HG03342 (cell line): ENCODE measurements around the gene ZNF101.
"Not testable (repeated sequence)": the region's sequence is repeated elsewhere in the genome, so short reads cannot be mapped to it uniquely, and the experiment has no call there.

ENCODE experiments used
- ATAC-seq: cut with Tn5 transposase; IDR thresholded peaks from one replicate; pipeline ENCODE4 v1.9.1; 2021; ENCODE audit warnings: mild to moderate bottlenecking, moderate library complexity; ENCODE audit not compliant: unreplicated experiment

The ZNF101 gene

DNA sequence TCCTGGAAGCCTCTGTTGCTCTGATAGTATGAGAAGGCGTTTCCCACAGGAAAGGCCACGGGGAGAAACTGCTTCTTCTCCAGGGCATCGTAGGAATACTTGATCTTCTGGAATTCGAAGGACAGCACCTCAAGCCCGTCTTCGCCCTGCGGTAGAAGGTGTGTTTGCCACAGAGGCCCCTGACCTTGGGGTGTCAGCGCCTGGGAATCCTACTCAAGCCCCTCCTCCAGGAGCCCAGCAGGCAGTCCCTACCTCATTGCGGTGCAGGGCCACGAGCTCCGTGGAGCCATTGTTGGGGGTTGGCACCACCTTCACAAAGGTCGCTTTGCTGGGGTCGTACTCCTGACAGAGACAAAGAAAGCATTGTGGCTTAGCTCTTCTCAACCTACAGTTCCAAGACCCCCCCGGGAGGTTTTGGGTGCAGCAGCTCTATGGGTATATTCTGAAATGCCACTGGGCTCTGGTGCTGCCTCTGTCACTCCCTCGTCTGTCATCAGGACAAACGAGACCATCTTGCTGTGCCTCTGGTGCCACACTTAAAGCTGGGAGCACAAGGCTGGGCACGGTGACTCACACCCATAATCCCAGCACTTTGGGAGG is 8.9 kb upstream of the ZNF101 start:
- no peak for ATAC-seq

DNA sequence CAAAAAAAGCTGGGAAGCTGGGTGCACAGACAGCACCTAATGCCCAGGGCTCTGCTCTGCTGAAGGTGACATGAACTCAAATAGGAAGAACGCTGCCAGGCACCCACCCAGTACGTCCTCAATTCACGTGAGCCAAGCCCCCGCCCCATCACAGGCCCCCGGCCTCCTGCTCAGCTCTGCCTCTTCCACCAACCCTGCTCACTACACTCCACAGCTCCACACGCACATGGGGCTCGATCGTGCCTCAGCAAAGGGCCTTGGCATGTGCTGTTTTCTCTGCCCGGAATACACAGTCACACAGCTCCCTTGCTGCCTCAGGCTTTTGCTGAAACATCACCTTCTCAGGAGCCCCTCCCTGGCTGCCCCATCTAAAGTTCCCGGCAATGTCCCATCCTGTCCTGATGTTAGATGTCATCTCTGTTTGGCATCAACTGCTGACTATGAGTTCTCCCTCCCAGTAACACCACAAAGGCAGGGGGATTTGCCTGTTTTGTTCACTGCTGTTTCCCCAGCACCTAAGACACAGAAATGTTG is 7.4 kb upstream of the ZNF101 start:
- ATAC-seq, result no peak

DNA sequence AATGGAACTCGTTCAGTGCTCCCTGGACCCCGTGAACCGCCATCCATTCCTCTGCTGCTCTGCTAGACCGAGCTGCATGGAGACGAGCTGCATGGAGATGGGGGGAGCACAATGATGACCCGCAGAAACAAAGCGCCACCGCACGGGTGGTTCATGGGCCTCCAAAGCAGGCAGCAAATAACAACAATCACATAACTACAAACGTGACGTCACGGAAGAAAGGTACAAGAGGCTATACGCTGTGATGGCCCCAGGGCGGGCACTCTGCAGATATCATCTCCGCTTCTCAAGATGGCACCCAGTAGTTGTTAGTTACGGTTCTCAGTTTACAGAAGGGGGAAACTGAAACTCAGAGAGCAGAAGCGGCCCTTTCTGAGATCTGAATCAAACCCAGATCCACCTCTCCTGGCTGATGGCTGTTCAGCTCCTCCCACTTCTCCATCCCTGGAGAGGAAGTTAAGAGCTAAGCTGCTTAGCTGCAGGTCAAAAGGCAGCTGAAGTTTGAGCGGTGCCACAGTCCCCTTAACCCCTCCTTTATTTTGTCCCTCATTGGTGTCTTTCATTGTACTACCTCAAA is 6.9 kb upstream of the ZNF101 start:
- ATAC-seq, result peak; percentile 39

DNA sequence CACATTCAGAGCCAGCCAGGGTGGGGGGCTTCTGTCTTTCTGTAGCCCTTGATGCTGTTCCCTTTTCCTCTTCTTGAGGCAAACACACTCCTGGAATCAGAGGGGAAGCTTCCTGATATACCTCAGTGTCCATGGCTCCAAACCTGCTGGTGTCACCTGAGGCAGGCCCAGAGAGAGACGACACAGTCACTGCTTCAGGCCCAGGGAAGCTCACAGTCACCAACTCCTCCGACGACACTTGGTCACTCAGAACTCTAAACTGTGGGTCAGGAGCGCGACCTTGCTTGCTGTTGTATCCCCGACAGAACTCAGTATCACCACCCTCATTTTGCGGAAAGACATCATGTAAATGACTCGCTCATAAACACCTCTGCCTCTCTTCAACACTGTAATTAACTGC is 6.3 kb upstream of the ZNF101 start:
- ATAC-seq, result no peak

DNA sequence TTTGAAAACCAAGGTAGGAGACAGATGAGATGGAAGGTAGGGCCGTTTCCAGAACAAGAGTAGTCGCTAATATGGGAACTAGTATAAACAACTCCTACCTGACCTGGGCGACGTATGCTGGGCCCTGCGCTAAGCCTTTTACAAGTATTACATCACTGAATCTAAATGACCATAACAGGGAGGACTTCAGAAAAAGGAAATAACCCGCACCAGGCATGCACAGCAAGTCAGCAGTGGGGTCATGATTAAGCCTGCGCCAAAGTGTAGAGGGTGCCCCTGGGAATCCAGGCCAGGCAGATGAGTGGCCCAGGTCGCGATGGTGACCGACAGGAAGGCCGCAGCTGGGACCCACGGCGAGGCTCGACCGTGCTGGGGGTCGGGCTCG is 5.8 kb upstream of the ZNF101 start:
- ATAC-seq, result peak; percentile 3

DNA sequence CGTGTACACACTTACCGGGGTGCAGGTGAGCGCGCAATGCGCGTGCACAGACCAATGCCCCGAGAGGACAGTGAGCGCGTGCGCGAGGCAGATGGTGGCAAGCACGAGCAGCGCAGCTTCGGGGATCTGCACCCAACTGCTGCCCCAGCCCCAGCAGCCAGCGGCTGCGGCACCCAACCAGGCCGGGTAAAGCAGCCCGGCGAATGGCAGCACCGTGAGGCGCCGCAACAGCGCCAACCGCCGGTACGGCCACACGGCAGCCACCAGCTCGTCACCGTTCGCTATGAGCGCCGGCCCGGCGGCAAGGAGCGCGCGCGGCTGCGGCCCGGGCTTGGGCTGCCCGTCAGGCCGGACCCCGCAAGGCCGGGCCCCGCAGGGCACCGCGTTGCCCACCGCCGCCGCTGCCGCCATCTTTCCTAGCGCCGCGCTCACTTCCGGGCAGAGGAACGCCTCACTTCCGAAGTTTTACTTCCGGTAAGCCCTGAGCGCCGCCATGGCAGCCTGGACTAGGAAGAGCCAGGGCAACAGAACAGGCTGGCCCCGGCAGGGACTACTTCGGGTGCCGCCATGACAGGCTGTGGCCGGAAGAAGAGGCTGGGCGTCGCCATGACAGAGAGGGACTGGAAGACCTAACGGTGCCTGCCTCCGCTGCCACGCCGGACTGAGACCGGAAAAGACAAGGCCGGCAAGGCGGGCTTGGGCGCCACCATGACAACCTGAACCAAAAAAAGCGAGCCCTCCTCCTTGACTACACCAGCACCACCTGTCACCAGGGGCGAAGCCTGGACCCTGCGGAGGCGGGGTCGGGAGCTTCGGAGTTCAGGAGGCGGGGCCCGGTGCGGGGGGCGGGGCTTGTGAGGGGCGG is 5.2 kb upstream of the ZNF101 start, which contains the start of gene ATP13A1:
Gene ATP13A1, minus strand, starts transcription at position 421 of the 865 bp plus-strand sequence. Its CDS starts 10 bp downstream, at position 411.
- peak; percentile 55 for ATAC-seq

DNA sequence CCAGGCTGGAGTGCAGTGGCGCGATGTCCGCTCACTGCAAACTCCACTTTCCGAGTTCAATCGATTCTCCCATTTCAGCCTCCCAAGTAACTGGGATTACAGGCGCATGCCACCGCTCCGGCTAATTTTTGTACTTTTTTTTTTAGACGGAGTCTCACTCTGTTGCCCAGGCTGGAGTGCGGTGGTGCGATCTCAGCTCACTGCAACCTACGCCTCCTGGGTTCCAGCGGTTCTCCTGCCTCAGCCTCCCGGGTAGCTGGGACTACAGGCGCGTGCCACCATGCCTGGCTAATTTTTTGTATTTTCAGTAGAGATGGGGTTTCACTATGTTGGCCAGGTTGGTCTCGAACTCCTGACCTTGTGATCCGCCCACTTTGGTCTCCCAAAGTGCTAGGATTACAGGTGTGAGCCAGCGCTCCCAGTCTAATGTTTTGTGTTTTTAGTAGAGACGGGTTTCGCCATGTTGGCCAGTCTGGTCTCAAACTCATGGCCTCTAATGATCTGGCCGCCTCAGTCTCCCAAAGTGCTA is 3.2 kb upstream of the ZNF101 start:
- ATAC-seq, result not testable (repeated sequence)

DNA sequence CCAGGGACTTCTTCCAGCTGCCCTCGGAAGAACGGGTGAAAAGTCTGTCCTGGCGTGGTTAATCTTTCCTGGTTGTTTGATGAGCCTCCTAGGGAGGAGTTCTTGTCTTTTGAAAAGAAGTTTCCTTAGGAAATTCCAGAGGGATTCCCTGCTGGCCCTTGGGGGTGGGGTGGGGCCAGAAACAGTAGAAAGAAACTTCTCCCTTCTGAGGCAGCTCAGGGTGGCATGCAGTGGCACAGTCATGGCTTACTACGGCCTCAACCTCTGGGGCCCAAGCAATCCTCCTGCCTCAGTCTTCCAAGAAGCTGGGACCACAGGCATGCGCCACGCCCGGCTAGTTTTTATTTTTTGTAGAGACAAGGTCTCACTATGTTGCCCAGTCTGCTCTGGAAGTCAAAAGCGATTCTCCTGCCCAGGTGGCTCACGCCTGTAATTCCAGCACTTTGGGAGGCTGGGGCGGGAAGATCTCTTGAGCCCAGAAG is 1.5 kb downstream of the ZNF101 start:
- no peak for ATAC-seq

DNA sequence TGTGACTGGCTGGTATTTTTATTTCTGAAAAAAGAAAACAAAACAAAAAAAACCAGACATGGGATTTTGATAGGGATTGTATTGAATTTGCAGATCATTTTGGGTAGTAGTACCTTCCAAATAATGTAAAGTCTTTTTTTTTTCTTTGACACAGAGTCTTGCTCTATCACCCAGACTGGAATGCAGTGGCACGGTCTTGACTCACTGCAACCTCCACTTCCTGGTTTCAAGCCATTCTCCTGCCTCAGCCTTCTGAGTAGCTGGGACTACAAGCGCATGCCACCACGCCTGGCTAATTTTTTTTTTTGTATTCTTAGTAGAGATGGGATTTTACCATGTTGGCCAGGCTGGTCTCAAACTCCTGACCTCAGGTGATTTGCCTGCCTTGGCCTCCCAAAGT is 4.2 kb downstream of the ZNF101 start:
- ATAC-seq, result no peak

DNA sequence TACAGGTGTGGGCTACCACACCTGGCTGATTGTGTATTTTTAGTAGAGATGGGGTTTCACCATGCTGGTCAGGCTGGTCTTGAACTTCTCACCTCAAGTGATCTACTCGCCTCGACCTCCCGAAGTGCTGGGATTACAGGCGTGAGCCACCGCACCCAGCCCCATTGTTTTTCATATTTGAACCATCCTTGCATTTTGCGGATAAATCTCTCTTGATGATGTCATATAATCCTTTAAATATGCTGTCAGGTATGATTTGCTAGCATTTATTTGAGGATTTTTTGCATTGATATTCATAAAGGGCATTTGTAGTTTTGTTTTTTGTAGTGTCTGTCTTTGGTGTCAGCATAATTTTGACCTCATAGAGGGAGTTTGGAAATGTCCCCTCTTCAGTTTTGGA is 5.7 kb downstream of the ZNF101 start:
- ATAC-seq, result no peak

DNA sequence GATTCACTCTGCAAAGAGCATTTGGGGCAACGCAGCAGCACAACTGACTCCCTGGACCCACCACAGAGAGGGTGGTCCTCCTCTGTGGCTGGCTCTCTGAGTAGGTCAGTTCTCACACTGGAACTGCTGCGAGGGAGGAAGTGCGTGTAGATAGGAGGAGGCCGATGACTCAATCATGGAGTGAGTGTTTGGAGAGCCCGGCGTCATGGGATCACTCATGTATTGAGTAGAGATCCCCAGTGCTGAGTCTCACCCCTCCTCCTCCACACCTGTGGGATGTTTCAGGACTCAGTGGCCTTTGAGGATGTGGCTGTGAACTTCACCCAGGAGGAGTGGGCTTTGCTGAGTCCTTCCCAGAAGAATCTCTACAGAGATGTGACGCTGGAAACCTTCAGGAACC is 8.9 kb downstream of the ZNF101 start:
- ATAC-seq, result no peak

DNA sequence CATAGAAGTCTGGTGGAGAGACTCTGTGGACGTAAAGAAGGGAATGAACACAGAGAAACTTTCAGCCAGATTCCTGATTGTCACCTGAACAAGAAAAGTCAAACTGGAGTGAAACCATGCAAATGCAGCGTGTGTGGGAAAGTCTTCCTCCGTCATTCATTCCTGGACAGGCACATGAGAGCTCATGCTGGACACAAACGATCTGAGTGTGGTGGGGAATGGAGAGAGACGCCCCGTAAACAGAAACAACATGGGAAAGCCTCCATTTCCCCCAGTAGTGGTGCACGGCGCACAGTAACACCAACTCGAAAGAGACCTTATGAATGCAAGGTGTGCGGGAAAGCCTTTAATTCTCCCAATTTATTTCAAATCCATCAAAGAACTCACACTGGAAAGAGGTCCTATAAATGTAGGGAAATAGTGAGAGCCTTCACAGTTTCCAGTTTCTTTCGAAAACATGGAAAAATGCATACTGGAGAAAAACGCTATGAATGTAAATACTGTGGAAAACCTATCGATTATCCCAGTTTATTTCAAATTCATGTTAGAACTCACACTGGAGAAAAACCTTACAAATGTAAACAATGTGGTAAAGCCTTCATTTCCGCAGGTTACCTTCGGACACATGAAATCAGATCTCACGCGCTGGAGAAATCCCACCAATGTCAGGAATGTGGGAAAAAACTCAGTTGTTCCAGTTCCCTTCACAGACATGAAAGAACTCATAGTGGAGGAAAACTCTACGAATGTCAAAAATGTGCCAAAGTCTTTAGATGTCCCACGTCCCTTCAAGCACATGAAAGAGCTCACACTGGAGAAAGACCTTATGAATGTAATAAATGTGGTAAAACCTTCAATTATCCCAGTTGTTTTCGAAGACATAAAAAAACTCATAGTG is 10.8 kb downstream of the ZNF101 start:
- no peak for ATAC-seq

DNA sequence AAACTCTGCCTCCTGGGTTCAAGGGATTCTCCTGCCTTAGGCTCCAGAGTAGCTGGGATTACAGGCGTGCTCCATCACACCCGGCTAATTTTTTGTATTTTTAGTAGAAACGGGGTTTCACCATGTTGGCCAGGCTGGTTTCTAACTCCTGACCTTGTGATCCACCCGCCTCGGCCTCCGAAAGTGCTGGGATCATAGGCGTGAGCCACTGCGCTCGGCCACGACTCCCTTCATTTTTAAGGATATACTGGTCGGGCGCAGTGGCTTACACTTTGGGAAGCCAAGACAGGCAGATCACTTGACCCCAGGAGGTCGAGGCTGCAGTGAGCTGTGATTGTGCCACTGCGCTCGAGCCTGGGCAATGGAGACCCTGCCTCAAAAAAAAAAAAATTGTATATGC is 17.5 kb downstream of the ZNF101 start:
- ATAC-seq, result not testable (repeated sequence)

DNA sequence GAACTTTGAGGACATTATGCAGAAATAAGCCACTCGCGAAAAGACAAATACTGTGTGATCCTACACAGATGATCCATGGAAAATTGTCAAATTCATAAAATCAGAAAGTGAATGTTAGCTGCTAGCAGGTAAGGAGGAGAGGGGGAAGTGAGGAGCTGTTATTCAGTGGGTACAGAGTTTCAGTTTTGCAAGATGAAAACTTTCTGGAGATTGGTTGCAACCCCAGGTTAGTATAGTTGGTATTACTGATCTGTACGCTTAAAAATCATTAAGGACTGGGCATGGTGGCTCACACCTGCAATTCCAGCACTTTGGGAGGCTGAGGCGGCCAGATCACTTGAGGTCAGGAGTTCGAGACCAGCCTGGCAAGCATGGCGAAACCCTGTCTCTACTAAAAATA is 17.9 kb downstream of the ZNF101 start:
- ATAC-seq, result no peak

DNA sequence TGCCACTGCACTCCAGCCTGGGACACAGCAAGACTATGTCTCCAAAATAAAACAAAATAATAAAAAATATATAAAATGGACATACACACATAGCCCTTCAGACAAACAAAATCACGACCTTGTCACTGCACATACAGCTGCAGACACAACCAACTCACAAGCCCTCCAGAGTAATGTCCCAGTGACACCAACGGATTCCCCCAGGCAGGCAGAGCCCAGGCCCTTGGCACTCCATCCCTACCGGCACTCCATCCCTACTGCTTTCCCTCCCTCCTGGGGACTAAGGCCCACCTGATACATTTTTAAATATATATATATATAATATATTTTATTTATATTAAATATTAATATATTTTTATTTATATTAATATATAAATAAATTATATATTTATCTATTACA is 18.5 kb downstream of the ZNF101 start:
- no peak for ATAC-seq

DNA sequence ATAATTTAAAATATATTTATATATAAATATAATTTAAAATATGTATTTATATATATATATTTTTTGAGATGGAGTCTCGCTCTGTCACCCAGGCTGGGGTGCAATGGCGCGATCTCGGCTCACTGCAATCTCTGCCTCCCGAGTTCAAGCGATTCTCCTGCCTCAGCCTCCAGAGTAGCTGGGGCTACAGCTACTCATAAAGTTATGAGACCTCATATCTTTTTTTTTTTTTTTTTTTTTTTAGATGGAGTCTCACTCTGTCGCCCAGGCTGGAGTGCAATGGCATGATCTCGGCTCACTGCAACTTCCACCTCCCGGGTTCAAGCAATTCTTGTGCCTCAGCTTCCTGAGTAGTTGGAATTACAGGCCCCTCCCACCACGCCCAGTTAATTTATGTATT is 20.4 kb downstream of the ZNF101 start:
- not testable (repeated sequence) for ATAC-seq

DNA sequence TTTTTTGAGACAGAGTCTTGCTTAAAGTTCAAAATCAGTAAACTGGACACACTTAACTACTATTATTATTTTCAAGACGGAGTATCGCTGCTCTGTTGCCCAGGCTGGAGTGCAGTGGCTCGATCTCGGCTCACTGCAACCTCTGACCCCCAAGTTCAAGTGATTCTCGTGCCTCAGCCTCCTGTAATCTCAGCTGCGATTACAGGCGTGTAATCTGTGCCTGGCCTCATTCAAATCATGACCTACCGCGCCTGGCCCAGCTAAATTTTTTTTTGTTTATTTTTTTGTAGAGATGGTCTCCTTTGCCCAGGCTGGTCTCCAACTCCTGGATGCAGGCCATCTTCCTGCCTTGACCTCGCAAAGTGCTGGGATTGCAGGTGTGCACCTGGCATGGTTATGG is 23.0 kb downstream of the ZNF101 start:
- ATAC-seq, result no peak

DNA sequence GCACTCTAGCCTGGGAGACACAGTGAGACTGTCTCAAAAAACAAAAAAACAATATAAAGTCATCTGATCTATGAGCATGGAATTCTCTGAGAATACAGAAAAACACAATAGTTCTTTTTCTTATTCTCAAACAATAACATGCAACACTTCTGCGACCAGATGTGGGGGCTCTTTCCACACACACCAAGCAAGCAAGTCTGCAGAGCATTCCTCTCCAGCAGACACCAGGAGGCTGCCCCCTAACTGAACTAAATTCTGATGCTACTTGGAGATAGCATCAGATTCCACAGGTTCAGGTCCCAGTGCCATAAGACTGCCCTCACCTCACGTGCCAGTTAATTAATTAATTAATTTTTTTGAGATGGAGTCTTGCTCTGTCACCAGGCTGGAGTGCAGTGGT is 27.7 kb downstream of the ZNF101 start:
- ATAC-seq, result no peak

DNA sequence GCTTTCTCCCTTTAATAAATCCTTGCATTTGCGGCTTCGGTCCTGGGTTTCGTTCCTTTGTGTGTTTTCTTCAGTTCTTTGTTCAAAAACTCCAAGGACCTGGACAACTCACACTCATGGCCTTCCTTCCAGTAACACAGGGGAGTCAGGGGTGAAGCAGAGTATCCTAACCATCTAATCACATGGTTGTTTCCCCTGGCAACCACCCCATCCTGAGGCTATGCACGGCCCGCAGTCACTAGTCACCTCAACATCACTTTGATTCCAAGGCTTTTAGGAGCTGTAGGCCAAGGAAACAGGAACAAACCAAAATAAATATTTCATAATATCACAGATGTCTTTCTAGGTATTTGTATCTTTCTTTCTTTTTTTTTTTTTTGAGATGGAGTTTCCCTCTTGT is 28.9 kb downstream of the ZNF101 start:
- no peak for ATAC-seq

DNA sequence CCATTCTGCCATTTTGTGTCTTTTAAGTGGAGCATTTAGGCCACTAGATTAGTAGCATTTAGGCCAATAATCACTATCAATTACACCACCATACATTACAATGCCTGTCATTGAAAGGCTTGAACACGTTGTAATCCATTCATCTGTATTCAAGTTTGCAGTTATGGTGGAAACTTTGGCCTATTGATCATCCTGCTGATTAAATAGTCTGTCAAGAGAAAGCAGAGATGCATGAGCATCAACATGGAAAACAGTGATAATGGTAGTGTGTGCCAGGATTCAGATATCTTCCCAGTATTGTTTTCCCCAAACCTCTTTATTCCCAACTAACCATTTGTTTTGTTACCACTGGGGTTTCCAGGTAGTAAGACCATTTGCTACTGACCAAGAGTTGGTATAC is 31.9 kb downstream of the ZNF101 start:
- ATAC-seq, result not testable (repeated sequence)
